ENCODE data around the gene PRKN.
A peak's percentile ranks its signal among the peaks of the same experiment; 100 is the strongest.

The PRKN gene

GRCh38 chr6:161772176-161772575 is 955.4 kb downstream of the PRKN start:
- DNase-seq (ENCODE audit: low read depth): no peak

GRCh38 chr6:161761966-161762365 is 965.6 kb downstream of the PRKN start:
- DNase-seq (ENCODE audit: low read depth): no peak

GRCh38 chr6:161755080-161755479 is 972.5 kb downstream of the PRKN start:
- no peak for DNase-seq (ENCODE audit: low read depth)

DNA sequence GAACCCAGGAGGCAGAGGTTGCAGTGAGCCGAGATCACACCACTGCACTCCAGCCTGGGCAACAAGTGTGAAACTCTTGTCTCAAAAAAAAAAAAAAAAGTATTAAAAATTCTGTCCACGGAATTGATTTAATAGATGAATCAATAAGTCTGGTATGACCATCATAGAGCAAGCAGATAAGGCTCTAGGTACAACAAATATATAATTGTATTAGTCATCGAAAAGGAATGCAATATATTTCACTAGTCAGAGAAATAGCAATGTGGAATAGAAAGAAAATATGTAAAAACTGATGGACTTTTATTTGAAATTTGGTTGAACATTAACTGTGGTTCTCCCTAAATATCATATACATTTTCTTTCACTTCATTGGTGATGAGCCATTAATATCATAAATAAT is 976.9 kb downstream of the PRKN start:
- DNase-seq (ENCODE audit: low read depth): no peak

- DNase-seq (ENCODE audit: low read depth): no peak
Measured at GRCh38 chr6:161749576-161749975, 978.0 kb downstream of the PRKN start.

- peak; percentile 1 for DNase-seq (ENCODE audit: low read depth)
Measured at GRCh38 chr6:161748535-161749416, 978.8 kb downstream of the PRKN start.

DNA sequence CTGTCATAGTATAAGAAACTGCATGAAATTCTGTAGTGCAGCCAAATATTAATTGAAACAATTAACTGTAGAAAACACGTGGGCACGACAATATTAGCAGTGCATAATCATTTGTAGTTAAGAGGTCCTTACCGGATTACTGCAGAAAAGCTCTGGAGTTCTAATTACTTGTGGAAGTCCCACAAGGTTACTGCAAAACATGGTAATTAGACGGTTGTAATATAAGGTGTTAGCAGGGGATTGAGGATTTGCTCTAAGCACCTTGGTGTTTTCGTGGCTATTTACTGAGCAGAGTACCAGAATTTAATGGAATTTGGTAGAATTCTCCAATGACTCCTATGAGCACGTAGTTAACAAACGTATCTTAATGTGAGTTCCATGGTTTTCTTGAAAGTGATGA is 980.1 kb downstream of the PRKN start:
- DNase-seq (ENCODE audit: low read depth): no peak

GRCh38 chr6:161745594-161746141 is 981.9 kb downstream of the PRKN start:
- DNase-seq (ENCODE audit: low read depth): no peak

- DNase-seq (ENCODE audit: low read depth): no peak
Measured at GRCh38 chr6:161745128-161745527, 982.4 kb downstream of the PRKN start.

GRCh38 chr6:161744211-161745067 is 983.1 kb downstream of the PRKN start:
- DNase-seq (ENCODE audit: low read depth): no peak

DNA sequence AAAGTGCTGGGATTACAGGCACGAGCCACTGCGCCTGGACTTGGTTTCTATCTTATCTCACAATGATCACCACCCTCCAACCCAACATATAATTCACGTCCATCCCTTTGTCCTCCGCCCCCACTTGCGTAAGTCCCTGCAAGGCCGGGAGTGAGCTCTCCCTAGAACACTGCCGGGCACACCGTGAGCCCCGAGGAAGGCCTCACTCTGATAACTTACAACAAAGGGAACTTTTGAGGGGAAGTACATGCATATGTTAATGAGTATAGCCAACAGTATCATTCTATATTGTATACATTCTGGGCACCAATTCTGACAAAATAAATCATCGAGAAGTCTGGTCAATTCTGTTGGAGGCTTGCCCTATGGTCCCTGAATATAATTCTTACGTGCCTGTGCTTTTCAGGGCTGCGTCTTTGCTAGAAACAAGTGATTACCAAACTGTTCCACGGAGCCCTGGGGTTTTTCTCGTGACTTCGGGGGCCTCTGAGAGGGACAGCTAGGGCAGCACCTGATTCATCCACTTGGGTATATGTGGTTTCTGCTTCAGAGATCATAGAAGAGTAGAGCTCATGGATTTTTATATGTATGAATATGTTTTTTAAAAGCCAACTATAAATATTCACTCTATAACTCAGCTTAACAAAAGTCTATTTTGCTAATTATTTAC is 983.9 kb downstream of the PRKN start:
- DNase-seq (ENCODE audit: low read depth): no peak

DNA sequence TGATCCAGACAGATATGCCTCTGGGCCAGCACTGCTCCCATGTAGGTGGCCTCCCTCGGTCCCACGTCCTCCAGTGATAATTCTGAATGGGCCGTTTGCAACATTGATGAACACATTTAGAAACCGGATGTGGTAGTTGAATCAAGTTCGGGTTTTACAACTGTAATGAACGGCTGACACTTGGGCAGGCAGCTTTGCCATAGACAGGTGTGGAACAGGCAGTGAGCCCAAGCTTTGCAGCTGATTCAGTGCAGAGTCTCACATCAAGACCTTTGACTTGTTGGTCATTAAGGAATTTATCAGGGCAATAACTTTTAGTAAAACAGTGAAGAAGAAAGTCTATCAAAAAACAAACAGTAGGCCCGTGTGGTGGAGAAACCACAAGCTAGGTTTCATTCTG is 987.1 kb downstream of the PRKN start:
- DNase-seq (ENCODE audit: low read depth): no peak

GRCh38 chr6:161736781-161737292 is 990.7 kb downstream of the PRKN start:
- no peak for DNase-seq (ENCODE audit: low read depth)

- DNase-seq (ENCODE audit: low read depth): no peak
Measured at GRCh38 chr6:161736326-161736725, 991.2 kb downstream of the PRKN start.

- no peak for DNase-seq (ENCODE audit: low read depth)
Measured at GRCh38 chr6:161732594-161732993, 995.0 kb downstream of the PRKN start.

DNA sequence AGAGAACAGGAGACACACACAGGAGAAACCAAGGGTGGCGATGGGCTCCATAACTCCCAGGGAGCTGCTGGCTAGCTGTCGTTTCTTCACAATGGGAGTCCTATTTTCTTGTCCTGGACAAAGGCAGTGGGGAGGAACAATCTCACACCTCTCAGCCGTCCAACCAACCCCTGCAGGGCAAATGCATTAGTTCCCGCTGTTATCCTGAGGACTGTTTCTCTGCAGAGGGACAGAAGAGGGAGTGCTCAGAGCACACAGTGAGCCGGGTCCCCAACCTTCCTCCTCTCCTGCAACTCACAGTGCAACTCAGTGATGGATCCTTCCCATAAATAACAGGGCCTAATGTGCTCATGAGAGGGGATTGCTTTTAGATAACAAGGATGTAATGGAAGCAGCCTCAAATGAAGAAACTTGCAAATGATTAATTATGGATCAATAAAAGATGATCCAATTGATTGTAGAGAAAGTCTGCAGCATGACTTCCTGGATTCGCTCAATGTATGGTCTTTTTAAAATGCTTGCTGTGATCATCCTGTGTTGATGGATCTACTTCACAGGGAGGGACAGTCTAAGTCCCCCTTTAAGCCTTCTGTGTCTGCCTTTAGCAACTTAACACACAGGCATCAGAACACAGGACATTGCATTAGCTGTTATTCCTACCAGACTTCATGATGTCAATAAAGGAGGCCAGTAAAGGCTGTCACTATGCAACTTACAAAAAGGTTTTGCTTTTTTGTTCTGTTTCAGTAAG is 1000.3 kb downstream of the PRKN start:
- DNase-seq (ENCODE audit: low read depth): no peak

- DNase-seq (ENCODE audit: low read depth): no peak
Measured at GRCh38 chr6:161722394-161722793, 1005.2 kb downstream of the PRKN start.

GRCh38 chr6:161721511-161721910 is 1006.1 kb downstream of the PRKN start:
- DNase-seq (ENCODE audit: low read depth): no peak

DNA sequence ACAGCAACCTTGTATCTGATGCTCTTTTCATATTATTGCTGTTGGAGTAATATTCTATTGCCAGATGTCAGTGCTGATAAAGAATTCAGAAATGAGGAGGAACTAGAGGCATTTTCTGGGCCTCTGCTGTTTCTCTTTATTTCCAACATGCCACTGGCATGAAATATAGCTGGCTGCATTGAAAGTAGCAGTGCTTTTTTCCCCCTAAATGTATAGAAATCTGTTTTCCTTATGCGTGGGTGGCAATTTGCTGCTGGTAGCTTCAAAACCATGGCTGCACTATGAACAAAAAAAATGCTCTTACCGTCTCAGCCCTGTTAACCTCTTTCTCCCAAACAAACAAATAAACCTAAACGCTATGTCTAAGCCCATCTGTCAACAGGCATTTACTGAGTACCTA is 1011.4 kb downstream of the PRKN start:
- DNase-seq (ENCODE audit: low read depth): no peak

GRCh38 chr6:161711938-161712337 is 1015.6 kb downstream of the PRKN start:
- DNase-seq (ENCODE audit: low read depth): no peak

- DNase-seq (ENCODE audit: low read depth): no peak
Measured at GRCh38 chr6:161711515-161711914, 1016.1 kb downstream of the PRKN start.
